ENCODE measurements around the gene ACAA1. TPM values are rescaled to one million over a fixed set of nuclear protein-coding genes. Genes with fewer than 3 reads are reported as not detected.

Gene ACAA1
- total and polyA plus RNA-seq, 2 of the 4 experiments (the other 2 are of a cell fraction): 30.8 to 62.4 TPM

- no peak for TF ChIP-seq RFX5 (IDR thresholded peaks at IDR 0.05; ENCODE audit: low read depth, low read length)
- 0 out of 2 replicates have a peak, but pooled peaks have one; percentile 26 for TF ChIP-seq CEBPB (IDR thresholded peaks at IDR 0.05; ENCODE audit: low read depth, low read length)
- TF ChIP-seq FOS (IDR thresholded peaks at IDR 0.05; ENCODE audit: low read depth, low read length): no peak
Observed at GRCh38 chr3:38164952-38165721, 28.2 kb upstream of the ACAA1 start, which contains the start of gene OXSR1 (continued).

- no peaks in the 10 kb centered on the region for H3K27me3 ChIP-seq (ENCODE audit: control insufficient read depth, insufficient read depth, low read length)
- H2AK9ac ChIP-seq (replicated peaks; ENCODE audit: low read depth, low read length, poor library complexity): peak overlapping the region; percentile 97
- H3K9ac ChIP-seq (ENCODE audit: low read depth, low read length): peak overlapping the region; percentile 45
- 2% methylated on average over 8 of the region's 17 CpGs; no CpG with 5 or more reads in 1 of the 2 experiments for WGBS, 2 experiments (ENCODE audit: extremely low coverage in 2 of 2, insufficient read length in 1 of 2)
- peaks cover 5% of the 10 kb centered on the region; the same call in 1 of the 2 replicates for H4K20me1 ChIP-seq (ENCODE audit: insufficient read depth, low read length)
- peak overlapping the region; percentile 61 for H3K23ac ChIP-seq (ENCODE audit: low read depth, low read length)
- BruUV-seq (replicated peaks): no TSS peak
- H3K27ac ChIP-seq (ENCODE audit: insufficient read depth, low read length): peak overlapping the region; percentile 55
- H3K4me3 ChIP-seq (ENCODE audit: insufficient read depth, low read depth, low read length): peak overlapping the region; percentile 57
- in situ Hi-C loops (cut with MboI; ENCODE audit: low sequenced_read_pairs) (no loop called here), intact Hi-C loops (cut with micrococcal nuclease) (no loop called here), dilution Hi-C loops (cut with HindIII; ENCODE audit: low sequenced_read_pairs, unreplicated experiment) (no loop called here)
- peak overlapping the region; percentile 47 for H2BK5ac ChIP-seq (ENCODE audit: low read depth, low read length, poor library complexity, severe bottlenecking)
- no peaks in the 10 kb centered on the region for H3K36me3 ChIP-seq (ENCODE audit: control insufficient read depth, insufficient read depth, low read length)
- H3K9me3 ChIP-seq (ENCODE audit: control insufficient read depth, insufficient read depth, low read length): no peaks in the 10 kb centered on the region
- no peak for TF ChIP-seq RCOR1 (IDR thresholded peaks at IDR 0.05; ENCODE audit: insufficient replicate concordance, low read length)
- TF ChIP-seq MAZ (IDR thresholded peaks at IDR 0.05; ENCODE audit: borderline replicate concordance, low read depth, low read length): no peak
- H4K8ac ChIP-seq (ENCODE audit: low read depth in 2 of 2, low read length in 2 of 2): peak overlapping the region; percentile 86 to 96
- ChIA-PET POLR2A (ENCODE audit: unreplicated experiment) (interaction anchor here (0.6 to 2.0 kb wide), 3 partner anchors 21 to 27 kb away, joined by 3 to 16 read pairs (median 10); partner anchors contain the start of gene ACAA1), CTCF (interaction anchor here (0.5 to 1.2 kb wide), 4 partner anchors 9 to 27 kb away, joined by 3 to 4 read pairs (median 3); partner anchors contain the start of gene ACAA1)
- peak overlapping the region; percentile 18; the same call in 1 of the 2 replicates for H3K18ac ChIP-seq (ENCODE audit: low read depth, low read length)
- H2BK15ac ChIP-seq (ENCODE audit: low read depth, low read length): peak overlapping the region; percentile 28; the same call in 1 of the 3 replicates
- peak overlapping the region; percentile 76 for H4K5ac ChIP-seq (ENCODE audit: low read depth, low read length)
- peak overlapping the region; percentile 80 for H3K14ac ChIP-seq (replicated peaks; ENCODE audit: low read depth, low read length)
- peak overlapping the region; percentile 65; the same call in 1 of the 2 replicates for H3K56ac ChIP-seq (ENCODE audit: extremely low read depth, insufficient read depth, low read length)
- DNase-seq: no peak
- peak overlapping the region; percentile 81 for H3K4ac ChIP-seq (ENCODE audit: low read depth, low read length)
- 0 out of 2 replicates have a peak, but pooled peaks cover 2% of the 10 kb centered on the region for H3K9me1 ChIP-seq (ENCODE audit: insufficient read depth, low read length)
- peak overlapping the region; percentile 70 for H3K4me2 ChIP-seq (ENCODE audit: low read depth, low read length)
- H4K91ac ChIP-seq (ENCODE audit: insufficient read depth, low read depth, low read length): peak overlapping the region; percentile 75
- ATAC-seq (ENCODE audit: low read depth): peak; percentile 12
- peak overlapping the region; percentile 65 for H2AK5ac ChIP-seq (ENCODE audit: low read depth, low read length)
- peak overlapping the region; percentile 42 for H2BK120ac ChIP-seq (ENCODE audit: low read depth, low read length)
- H3K4me1 ChIP-seq (ENCODE audit: control insufficient read depth, insufficient read depth, low read length): peaks cover 2% of the 10 kb centered on the region; the same call in 1 of the 2 replicates
- H2AFZ ChIP-seq (replicated peaks; ENCODE audit: low read length, poor library complexity): peak overlapping the region; percentile 89
- peaks cover 0 to 14% of the 10 kb centered on the region in 2 experiments; a peak in 2 of 4 replicates for H3K79me1 ChIP-seq (ENCODE audit: low read depth in 1 of 2, low read length in 2 of 2)
- 0 out of 2 replicates have a peak overlapping the region, but pooled peaks have one; percentile 14 for H2BK20ac ChIP-seq (ENCODE audit: low read depth, low read length)
Observed at GRCh38 chr3:38164643-38164951, 27.7 kb upstream of the ACAA1 start.
